ENCODE results near the gene PARVB.

- TF ChIP-seq CTCF (conservative IDR thresholded peaks at IDR 0.05 in 1 of 2, IDR thresholded peaks at IDR 0.05 in 1 of 2; ENCODE audit: low read depth in 1 of 2, low read length in 2 of 2) (no peak), EZH2 (IDR thresholded peaks at IDR 0.05; ENCODE audit: low read length, missing control alignments) (no peak)
Measured at GRCh38 chr22:44129619-44129976, 105.5 kb downstream of the PARVB start.
